Measurements from ENCODE around the gene PHLDA2.

GRCh38 chr11:2885678-2886081 lies 43.5 kb downstream of the PHLDA2 start, which contains the start of gene CDKN1C:
- TF ChIP-seq CTCF (tag by site-specific recombination; IDR thresholded peaks at IDR 0.05) = no peak
- no peak for TF ChIP-seq ZNF561 (tag by site-specific recombination; IDR thresholded peaks at IDR 0.05; ENCODE audit: borderline replicate concordance)
- TF ChIP-seq KLF16 (tag by site-specific recombination; IDR thresholded peaks at IDR 0.05) = no peak
- TF ChIP-seq TCF7L2 (IDR thresholded peaks at IDR 0.05; ENCODE audit: borderline replicate concordance, low read depth, low read length) = no peak
- TF ChIP-seq GFI1B (tag by site-specific recombination; IDR thresholded peaks at IDR 0.05) = no peak
- no peak for TF ChIP-seq ZNF596 (tag by site-specific recombination; IDR thresholded peaks at IDR 0.05)
- TF ChIP-seq ZNF707 (tag by site-specific recombination; IDR thresholded peaks at IDR 0.05) = no peak
- no peak; the same call in none of the 2 replicates for TF ChIP-seq PBX3 (CRISPR knock-in tag; IDR thresholded peaks at IDR 0.05)
